SK-MEL-5 (cell line): Measurements from ENCODE around the gene MUC20. TPM values are rescaled to one million over a fixed set of nuclear protein-coding genes. Genes with fewer than 3 reads are reported as not detected.
"Not testable (repeated sequence)": the region's sequence is repeated elsewhere in the genome, so short reads cannot be mapped to it uniquely, and the experiment has no call there.

Source experiments
- DNase-seq: peaks from one replicate; pipeline ENCODE4 v3.0.0-alpha.2; 2016; ENCODE audit warnings: low read depth, low spot score
- in situ Hi-C: cut with HindIII; loops from 2 replicates; pipeline ENCODE4 v1.10.0; 2016; ENCODE audit warnings: low sequenced_read_pairs, high pct_unique_total_duplicates, low pct_unique_long_range_greater_than_20kb
- total RNA-seq: library from RNA; depleted of rRNA; stranded (reverse); fragments of >200 nt; shearing (Covaris generic); gene quantifications from 2 replicates; pipeline ENCODE4 v1.2.3, GENCODE V29; 2014

The MUC20 gene
- total RNA-seq, 1 experiment from 2014 or later = not detected

- peak; percentile 40 for DNase-seq
- in situ Hi-C loops = no loop called here
Measured at GRCh38 chr3:195718477-195718984, 2.2 kb upstream of the MUC20 start.

- in situ Hi-C loops = not testable (repeated sequence)
Measured at GRCh38 chr3:195719514-195720254, 1.1 kb upstream of the MUC20 start.

DNA sequence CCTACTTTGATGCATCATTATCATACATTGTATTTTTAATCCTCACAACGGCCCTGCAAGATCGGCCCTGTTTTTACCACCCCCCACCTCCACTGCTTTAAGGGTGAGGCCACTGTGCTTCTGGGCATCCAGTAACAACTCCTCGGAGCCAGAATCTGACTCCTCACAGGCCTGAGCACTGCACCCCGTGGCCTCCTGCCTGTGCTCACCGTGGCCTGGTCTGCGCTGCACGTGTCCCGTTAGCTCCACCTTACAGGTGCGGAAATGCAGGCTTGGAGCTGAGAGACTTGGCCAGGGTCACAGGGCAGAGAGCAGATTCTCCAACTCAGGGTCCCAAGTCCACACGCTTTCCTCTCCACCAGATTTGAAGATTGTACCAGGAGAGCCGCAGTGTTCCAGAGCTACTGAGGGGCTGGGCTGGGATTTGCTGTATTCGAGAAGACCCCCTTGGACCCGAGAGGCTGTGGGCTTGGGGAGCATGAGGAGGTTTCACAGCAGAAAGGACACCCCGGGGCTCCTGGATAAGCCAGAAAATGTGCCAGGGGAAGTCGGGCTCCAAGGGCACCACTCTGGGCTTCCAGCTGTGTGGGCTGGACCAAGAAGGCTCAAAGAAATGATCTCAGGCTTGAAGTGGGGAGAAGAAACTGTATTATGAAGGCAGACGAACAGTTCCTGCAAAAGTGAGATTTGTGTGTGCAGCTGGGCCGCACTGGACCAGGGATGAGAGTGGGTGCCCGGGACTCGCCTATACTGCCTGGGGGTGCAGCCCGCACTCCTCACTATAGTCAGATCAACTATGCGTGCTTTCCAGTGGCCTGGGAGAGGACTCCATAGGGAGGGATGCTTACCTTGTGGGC lies 1.6 kb downstream of the MUC20 start:
- DNase-seq, in situ Hi-C loops: not testable (repeated sequence)

More at GRCh38 chr3:195719514-195720254, 1.1 kb upstream of the MUC20 start:
- DNase-seq = not testable (repeated sequence)

DNA sequence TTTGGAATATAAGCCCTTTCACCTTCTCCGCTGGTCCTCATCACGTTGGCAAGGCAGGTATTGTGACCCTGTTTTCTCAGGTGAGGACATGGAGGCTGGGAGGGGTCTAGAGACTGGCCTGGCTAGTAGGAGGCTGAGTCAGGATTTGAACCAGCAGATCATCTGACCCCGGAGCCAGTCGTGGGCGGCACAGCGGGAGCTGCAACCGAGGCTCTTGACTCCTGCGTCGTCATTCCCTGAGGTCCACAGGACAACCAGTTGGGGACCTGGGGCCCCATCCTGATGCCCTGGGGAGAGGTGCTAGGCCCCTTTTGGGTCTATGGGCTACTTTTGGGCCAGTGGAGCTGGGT lies 2.2 kb downstream of the MUC20 start:
- in situ Hi-C loops, DNase-seq: not testable (repeated sequence)

- DNase-seq, in situ Hi-C loops: not testable (repeated sequence)
Measured at GRCh38 chr3:195724363-195724762, 3.6 kb downstream of the MUC20 start.

DNA sequence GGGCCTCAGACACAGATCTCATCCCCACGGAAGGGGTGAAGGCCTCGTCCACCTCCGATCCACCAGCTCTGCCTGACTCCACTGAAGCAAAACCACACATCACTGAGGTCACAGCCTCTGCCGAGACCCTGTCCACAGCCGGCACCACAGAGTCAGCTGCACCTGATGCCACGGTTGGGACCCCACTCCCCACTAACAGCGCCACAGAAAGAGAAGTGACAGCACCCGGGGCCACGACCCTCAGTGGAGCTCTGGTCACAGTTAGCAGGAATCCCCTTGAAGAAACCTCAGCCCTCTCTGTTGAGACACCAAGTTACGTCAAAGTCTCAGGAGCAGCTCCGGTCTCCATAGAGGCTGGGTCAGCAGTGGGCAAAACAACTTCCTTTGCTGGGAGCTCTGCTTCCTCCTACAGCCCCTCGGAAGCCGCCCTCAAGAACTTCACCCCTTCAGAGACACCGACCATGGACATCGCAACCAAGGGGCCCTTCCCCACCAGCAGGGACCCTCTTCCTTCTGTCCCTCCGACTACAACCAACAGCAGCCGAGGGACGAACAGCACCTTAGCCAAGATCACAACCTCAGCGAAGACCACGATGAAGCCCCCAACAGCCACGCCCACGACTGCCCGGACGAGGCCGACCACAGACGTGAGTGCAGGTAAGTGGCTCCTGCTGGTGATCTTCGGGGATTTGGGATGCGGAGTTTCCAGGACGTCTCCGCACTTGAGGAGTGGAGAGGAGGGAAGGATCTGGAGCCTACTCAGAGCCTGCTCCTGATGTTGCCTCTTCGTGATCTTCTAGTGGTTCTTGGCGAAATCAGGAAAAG lies 5.3 kb downstream of the MUC20 start:
- DNase-seq, in situ Hi-C loops: not testable (repeated sequence)

- in situ Hi-C loops = no loop called here
Measured at GRCh38 chr3:195727606-195728195, 6.9 kb downstream of the MUC20 start.

DNA sequence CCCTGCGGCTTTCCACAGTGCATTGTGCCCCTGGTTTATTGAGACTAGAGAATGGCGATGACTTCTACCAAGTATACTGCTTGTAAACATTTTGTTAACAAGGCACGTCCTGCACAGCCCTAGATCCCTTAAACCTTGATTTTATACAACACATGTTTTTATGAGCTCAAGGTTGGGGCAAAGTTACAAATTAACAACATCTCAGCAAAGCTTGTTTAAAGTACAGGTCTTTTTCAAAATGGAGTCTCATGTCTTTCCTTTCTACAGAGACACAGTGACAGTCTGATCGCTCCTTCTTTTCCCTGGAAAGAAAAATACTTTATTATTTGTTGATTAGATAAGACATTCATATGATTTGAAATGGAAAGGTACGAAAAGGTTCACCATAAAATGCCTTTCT lies 8.0 kb downstream of the MUC20 start:
- DNase-seq, in situ Hi-C loops: not testable (repeated sequence)

More at GRCh38 chr3:195727606-195728195, 6.9 kb downstream of the MUC20 start:
- DNase-seq = no peak

DNA sequence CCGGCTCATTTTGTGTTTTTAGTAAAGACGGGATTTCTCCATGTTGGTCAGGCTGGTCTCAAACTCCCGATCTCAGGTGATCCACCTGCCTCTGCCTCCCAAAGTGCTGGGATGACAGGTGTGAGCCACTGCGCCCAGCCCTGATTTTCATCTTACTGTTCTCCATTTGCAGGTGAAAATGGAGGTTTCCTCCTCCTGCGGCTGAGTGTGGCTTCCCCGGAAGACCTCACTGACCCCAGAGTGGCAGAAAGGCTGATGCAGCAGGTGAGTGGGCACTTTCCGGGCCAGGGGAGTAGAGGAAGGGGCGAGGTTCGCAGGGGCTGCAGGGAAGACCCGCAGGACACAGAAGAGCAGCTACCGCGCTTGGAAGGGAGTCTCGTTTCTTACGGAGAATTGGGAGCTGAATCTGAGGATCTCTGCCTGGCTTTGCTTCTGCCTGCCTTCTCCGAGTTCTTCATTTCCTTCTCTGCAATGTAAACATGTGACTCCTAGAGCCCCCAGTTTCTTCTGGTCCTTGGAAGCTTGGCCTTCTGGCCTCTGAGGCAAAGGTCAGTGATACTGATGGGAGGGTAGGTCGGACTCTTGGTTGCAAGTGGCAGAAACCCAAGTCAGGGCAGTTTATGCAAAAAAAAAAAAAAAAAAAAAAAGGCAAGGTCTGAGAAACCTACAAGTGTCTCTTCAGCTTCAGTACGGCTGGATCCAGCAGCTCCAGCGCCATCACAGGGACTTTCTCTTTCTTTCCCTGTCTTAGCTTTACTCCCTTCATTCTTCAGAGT lies 8.9 kb downstream of the MUC20 start:
- in situ Hi-C loops = no loop called here
- DNase-seq = no peak

DNA sequence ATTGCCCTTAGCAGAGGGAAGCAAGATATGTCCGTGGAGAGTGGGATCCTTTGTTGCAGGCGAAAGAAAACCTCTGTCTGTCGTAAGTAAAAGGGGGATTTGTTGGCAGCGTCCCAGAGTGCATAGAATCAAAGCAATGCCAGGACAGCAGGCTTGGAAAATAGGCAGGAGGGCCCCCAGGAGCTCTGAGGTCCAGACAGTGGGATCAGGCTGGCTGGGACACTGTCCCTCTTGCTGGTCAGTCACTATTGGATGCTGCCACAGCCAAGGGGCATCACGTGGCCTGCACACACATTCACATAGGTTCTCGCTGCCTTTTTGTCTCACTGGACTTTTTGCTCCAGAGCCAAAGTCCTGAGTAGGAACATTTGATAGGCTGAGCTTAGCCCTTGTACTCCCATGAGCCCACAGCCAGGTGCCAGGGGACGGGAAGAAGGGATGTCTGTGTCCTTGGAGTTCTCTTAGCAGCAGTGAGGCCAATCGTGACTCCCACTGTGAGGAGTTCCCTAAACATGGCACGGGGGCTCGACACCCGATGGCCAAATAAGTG lies 10.7 kb downstream of the MUC20 start:
- in situ Hi-C loops = no loop called here
- DNase-seq = no peak

GRCh38 chr3:195732940-195733339 lies 12.2 kb downstream of the MUC20 start:
- in situ Hi-C loops = no loop called here
- no peak for DNase-seq

DNA sequence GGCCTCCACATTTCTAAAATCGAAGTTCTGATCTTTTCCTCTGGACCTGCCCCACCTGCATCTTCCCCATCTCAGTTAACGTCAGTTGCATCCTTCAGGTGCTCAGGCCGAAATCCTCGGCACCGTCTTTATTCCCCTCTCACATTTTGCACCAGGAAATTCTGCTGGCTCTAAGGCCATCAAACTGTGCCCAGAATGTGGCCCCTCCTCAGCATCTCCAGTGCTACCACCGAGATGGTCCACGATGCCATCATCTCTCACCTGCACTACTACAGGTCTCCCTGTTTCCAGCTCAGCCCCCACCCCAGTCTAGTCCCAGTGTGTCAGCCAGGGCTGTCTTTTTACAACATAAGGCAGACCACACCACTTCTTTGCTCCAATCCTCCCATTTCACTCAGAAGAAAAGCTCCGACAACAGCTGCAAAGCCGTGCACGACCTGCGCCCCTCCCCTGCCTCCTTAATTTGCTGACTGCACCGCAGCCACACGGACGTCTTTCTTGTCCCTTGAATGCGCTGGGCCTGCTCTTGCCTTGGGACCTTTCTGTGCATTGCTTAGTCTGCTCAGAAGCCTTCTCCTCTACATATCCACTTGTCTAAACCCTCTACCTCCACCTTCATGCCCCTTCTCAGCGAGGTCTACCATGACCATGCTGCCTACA lies 14.4 kb downstream of the MUC20 start:
- no peak for DNase-seq
- in situ Hi-C loops = no loop called here

GRCh38 chr3:195736866-195737490 lies 16.2 kb downstream of the MUC20 start:
- in situ Hi-C loops = no loop called here
- DNase-seq = no peak

- DNase-seq, in situ Hi-C loops: not testable (repeated sequence)
Measured at GRCh38 chr3:195737782-195738181, 17.0 kb downstream of the MUC20 start.

DNA sequence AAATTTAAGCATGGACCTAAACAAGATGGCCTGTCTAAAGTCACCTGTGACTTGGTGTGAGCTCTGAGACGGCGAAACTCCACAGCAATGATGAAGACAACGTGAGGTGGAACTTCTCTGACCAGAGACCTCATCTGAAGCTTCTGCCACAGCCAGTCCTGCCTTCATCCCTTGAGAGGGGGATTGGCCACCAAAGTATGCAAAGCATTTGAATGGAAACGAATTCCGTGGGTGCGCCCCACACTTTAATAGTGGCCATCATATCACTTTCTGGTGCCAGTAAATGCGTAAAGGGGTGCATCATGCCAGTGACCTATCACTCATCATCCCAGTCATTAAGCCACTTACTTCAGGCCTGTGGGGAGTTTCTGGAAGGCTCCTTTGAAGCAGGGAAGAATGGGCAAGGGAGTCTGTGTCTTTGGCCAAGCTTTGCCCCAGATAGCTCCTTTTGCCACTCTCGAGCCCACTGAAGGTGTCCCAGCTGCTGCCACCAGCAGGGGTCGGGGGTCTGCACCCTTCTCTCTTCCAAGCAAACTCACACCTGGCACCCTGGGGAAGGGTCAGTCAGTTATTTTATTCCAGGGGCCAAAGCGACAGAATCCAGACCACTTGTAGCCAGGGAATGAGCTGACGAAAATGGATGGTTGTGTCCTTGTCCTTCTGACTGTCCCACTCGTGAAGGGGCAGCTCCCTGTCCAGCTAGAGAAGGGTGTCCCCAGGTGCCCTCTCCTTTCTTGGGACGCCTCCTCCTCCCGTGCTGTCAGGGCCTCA lies 17.7 kb downstream of the MUC20 start:
- DNase-seq = no peak
- in situ Hi-C loops = no loop called here
